Measurements from ENCODE around the gene SORBS1. TPM values are rescaled to one million over a fixed set of nuclear protein-coding genes. Genes with fewer than 3 reads are reported as not detected.

The SORBS1 gene
- total and polyA plus RNA-seq, 9 of the 15 experiments (the other 6 are each of a cell fraction or from before 2014, with no cell fraction given), result 2.0 to 13.3 (median 6.5) TPM

DNA sequence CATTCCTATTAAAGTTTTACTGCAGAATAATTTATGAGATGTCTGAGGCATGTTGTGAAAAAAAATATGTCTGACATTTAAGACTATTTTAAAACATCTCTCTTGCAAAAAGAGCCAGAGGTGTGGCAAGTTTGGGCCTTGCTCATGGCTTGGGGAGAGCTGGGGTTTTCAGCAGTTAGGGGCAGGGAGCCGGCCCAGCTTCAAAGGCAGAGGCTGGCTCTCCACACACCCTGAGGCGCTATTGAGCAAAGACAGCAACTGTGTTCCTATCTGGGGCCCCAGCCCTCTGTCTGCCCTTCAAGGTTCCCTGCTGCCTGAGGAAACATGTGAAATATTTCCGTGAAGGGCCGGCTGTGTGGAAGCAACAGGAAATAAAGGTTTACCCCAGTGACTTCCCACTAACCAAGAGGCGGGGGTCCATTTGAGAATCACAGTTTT is 94.0 kb downstream of the SORBS1 start (continued):
- TF ChIP-seq ZNF668 (CRISPR knock-in tag; IDR thresholded peaks at IDR 0.05) (no peak), YBX1 (IDR thresholded peaks at IDR 0.05) (no peak), SMARCA5 (IDR thresholded peaks at IDR 0.05) (no peak), MBD2 (IDR thresholded peaks at IDR 0.05; ENCODE audit: borderline replicate concordance, low read depth) (no peak), STAT5A (IDR thresholded peaks at IDR 0.05; ENCODE audit: borderline replicate concordance, low read length) (no peak; the same call in 1 of the 2 replicates), KAT8 (IDR thresholded peaks at IDR 0.05; ENCODE audit: low read depth) (no peak), MEIS2 (IDR thresholded peaks at IDR 0.05; ENCODE audit: partially characterized antibody) (no peak), KAT7 (CRISPR knock-in tag; IDR thresholded peaks at IDR 0.05; ENCODE audit: borderline replicate concordance) (no peak), POU5F1 (IDR thresholded peaks at IDR 0.05; ENCODE audit: borderline replicate concordance, low read depth, low read length, partially characterized antibody) (no peak), ZNF324 (CRISPR knock-in tag; IDR thresholded peaks at IDR 0.05) (no peak), ZNF431 (CRISPR knock-in tag; IDR thresholded peaks at IDR 0.05) (no peak), SAFB2 (IDR thresholded peaks at IDR 0.05; ENCODE audit: borderline replicate concordance, low read depth, low read length, severe bottlenecking) (no peak), RB1 (IDR thresholded peaks at IDR 0.05; ENCODE audit: low read depth) (no peak), ARID1B (IDR thresholded peaks at IDR 0.05) (peak; percentile 19; the same call in 1 of the 2 replicates)
- TF ChIP-seq, protein P1, sequence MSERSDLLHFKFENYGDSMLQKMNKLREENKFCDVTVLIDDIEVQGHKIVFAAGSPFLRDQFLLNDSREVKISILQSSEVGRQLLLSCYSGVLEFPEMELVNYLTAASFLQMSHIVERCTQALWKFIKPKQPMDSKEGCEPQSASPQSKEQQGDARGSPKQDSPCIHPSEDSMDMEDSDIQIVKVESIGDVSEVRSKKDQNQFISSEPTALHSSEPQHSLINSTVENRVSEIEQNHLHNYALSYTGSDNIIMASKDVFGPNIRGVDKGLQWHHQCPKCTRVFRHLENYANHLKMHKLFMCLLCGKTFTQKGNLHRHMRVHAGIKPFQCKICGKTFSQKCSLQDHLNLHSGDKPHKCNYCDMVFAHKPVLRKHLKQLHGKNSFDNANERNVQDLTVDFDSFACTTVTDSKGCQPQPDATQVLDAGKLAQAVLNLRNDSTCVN (CRISPR knock-in tag; IDR thresholded peaks at IDR 0.05), result no peak
- TF ChIP-seq, protein P2, sequence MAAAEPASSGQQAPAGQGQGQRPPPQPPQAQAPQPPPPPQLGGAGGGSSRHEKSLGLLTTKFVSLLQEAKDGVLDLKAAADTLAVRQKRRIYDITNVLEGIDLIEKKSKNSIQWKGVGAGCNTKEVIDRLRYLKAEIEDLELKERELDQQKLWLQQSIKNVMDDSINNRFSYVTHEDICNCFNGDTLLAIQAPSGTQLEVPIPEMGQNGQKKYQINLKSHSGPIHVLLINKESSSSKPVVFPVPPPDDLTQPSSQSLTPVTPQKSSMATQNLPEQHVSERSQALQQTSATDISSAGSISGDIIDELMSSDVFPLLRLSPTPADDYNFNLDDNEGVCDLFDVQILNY (CRISPR knock-in tag; IDR thresholded peaks at IDR 0.05), result no peak
- TF ChIP-seq, protein P3, sequence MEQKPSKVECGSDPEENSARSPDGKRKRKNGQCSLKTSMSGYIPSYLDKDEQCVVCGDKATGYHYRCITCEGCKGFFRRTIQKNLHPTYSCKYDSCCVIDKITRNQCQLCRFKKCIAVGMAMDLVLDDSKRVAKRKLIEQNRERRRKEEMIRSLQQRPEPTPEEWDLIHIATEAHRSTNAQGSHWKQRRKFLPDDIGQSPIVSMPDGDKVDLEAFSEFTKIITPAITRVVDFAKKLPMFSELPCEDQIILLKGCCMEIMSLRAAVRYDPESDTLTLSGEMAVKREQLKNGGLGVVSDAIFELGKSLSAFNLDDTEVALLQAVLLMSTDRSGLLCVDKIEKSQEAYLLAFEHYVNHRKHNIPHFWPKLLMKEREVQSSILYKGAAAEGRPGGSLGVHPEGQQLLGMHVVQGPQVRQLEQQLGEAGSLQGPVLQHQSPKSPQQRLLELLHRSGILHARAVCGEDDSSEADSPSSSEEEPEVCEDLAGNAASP (IDR thresholded peaks at IDR 0.05), result no peak
